ENCODE results near the gene POLD3. TPM values are rescaled to one million over a fixed set of nuclear protein-coding genes. Genes with fewer than 3 reads are reported as not detected.

The POLD3 gene
- total RNA-seq, 1 experiment from 2014 or later, result 28.4 TPM

Other genes starting within 250 kb of the POLD3 start
- gene PGM2L1, start 194.1 kb upstream of the POLD3 start, total RNA-seq (2014; rRNA removed), result 1.9 and 2.0 TPM in 2 replicates
- gene KCNE3, start 125.0 kb upstream of the POLD3 start, total RNA-seq (2014; rRNA removed), result 0.58 and 0.73 TPM in 2 replicates
- gene LIPT2, start 98.9 kb upstream of the POLD3 start, total RNA-seq (2014; rRNA removed), result 9.4 and 11.3 TPM in 2 replicates
- not detected in 2 replicates for gene CHRDL2, start 138.8 kb downstream of the POLD3 start, total RNA-seq (2014; rRNA removed)
- 20.4 and 20.8 TPM in 2 replicates for gene RNF169, start 156.3 kb downstream of the POLD3 start, total RNA-seq (2014; rRNA removed)

All from PC-3 (cell line).